Ishikawa (cell line): ENCODE results near the gene TARS3.

Experiments
- CEBPB ChIP-seq: IDR thresholded peaks from 2 replicates; pipeline ENCODE4 v1.6.1; 2012
- EP300 ChIP-seq: IDR thresholded peaks from 2 replicates; pipeline ENCODE4 v1.6.1; 2012; ENCODE audit warnings: borderline replicate concordance
- FOXM1 ChIP-seq: IDR thresholded peaks from 2 replicates; pipeline ENCODE4 v1.6.1; 2012; ENCODE audit warnings: low read depth, borderline replicate concordance
- NFIC ChIP-seq: IDR thresholded peaks from 2 replicates; pipeline ENCODE4 v1.6.1; 2012
- RAD21 ChIP-seq: IDR thresholded peaks from 2 replicates; pipeline ENCODE4 v1.6.1; 2012; ENCODE audit warnings: low read depth
- TAF1 ChIP-seq: IDR thresholded peaks from 2 replicates; pipeline ENCODE4 v1.6.1; 2012; ENCODE audit warnings: low read depth, mild to moderate bottlenecking
- TEAD4 ChIP-seq: IDR thresholded peaks from 2 replicates; pipeline ENCODE4 v1.6.1; 2012
- YY1 ChIP-seq: IDR thresholded peaks from 2 replicates; pipeline ENCODE4 v1.6.1; 2012; ENCODE audit warnings: low read depth
- TF ChIP-seq, protein P1 (sequence below): IDR thresholded peaks from 2 replicates; pipeline ENCODE4 v1.6.1; 2012; ENCODE audit warnings: low read depth, mild to moderate bottlenecking

DNA sequence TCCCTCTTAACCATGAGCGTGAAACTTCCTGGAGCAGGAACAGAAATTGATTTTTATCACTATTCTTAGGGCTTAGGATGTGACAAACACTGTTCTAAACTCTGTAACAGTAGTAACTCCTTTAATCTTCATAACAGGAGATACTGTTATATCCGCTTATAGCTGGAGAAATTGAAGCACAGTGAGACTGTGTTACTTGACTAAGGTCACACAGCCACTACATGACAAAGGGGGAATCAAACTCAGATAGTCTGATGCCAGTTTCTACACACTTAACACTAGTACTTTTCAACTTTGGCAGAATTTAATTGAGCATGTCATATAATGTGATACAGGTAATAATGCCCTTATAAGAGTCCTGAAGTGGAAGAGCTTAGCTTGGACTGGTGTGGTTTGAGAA is 800 bp upstream of the TARS3 start:
- no peak for TF ChIP-seq FOXM1
- no peak for TF ChIP-seq RAD21
- TF ChIP-seq, protein P1, sequence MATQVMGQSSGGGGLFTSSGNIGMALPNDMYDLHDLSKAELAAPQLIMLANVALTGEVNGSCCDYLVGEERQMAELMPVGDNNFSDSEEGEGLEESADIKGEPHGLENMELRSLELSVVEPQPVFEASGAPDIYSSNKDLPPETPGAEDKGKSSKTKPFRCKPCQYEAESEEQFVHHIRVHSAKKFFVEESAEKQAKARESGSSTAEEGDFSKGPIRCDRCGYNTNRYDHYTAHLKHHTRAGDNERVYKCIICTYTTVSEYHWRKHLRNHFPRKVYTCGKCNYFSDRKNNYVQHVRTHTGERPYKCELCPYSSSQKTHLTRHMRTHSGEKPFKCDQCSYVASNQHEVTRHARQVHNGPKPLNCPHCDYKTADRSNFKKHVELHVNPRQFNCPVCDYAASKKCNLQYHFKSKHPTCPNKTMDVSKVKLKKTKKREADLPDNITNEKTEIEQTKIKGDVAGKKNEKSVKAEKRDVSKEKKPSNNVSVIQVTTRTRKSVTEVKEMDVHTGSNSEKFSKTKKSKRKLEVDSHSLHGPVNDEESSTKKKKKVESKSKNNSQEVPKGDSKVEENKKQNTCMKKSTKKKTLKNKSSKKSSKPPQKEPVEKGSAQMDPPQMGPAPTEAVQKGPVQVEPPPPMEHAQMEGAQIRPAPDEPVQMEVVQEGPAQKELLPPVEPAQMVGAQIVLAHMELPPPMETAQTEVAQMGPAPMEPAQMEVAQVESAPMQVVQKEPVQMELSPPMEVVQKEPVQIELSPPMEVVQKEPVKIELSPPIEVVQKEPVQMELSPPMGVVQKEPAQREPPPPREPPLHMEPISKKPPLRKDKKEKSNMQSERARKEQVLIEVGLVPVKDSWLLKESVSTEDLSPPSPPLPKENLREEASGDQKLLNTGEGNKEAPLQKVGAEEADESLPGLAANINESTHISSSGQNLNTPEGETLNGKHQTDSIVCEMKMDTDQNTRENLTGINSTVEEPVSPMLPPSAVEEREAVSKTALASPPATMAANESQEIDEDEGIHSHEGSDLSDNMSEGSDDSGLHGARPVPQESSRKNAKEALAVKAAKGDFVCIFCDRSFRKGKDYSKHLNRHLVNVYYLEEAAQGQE, result no peak
- no peak for TF ChIP-seq TEAD4
- TF ChIP-seq NFIC, result no peak
- TF ChIP-seq YY1, result no peak
- no peak for TF ChIP-seq CEBPB
- TF ChIP-seq EP300, result no peak
- TF ChIP-seq TAF1, result no peak
